Peyer's patch (tissue), 4 donors: ENCODE results near the gene GMEB2. TPM values are rescaled to one million over a fixed set of nuclear protein-coding genes. Genes with fewer than 3 reads are reported as not detected.

Experiments
- DNase-seq, 3 donors: peaks; one replicate each; pipeline ENCODE4 v3.0.0-alpha.2; 2017 to 2019
- H3K27ac ChIP-seq, 4 donors: fragments of 200-600 bp; sonication (generic); one replicate each; pipeline ENCODE4 v1.5.1; 2016 to 2019
- H3K27me3 ChIP-seq, 2 donors: fragments of 200-600 bp; sonication (generic); one replicate each; pipeline ENCODE4 v1.5.1; 2019
- H3K36me3 ChIP-seq, 3 donors: fragments of 200-600 bp; sonication (generic); one replicate each; pipeline ENCODE4 v1.5.1; 2016 to 2019
- H3K4me1 ChIP-seq, 4 donors: fragments of 200-600 bp; sonication (generic); one replicate each; pipeline ENCODE4 v1.5.1; 2016 to 2019
- H3K4me3 ChIP-seq, 4 donors: fragments of 200-600 bp; sonication (generic); 1 replicate in 3 of 4; 2 replicates in 1 of 4; pipeline ENCODE4 v1.5.1; 2016 to 2019; ENCODE audit warnings: mild to moderate bottlenecking in 1 of 4
- H3K9me3 ChIP-seq, 4 donors: fragments of 200-600 bp; sonication (generic); one replicate each; pipeline ENCODE4 v1.5.1; 2016 to 2019; ENCODE audit warnings: mild to moderate bottlenecking in 1 of 4
- CTCF ChIP-seq, 6 experiments: fragments of 450-650 bp in 4 of 6; fragments of 200-600 bp in 2 of 6; sonication (generic) in 1 of 6; IDR thresholded peaks; one replicate each; pipeline ENCODE4 v1.5.1; 2017 to 2019; ENCODE audit warnings: antibody characterized with exemption in 6 of 6, mild to moderate bottlenecking in 3 of 6, moderate library complexity in 1 of 6
- POLR2A ChIP-seq, 2 donors: fragments of 450-650 bp; IDR thresholded peaks; one replicate each; pipeline ENCODE4 v1.5.1; 2017; ENCODE audit warnings: antibody characterized with exemption in 2 of 2, mild to moderate bottlenecking in 2 of 2, moderate library complexity in 2 of 2
- total RNA-seq, 4 donors: library from RNA; depleted of rRNA; stranded (reverse); fragments of >200 nt; gene quantifications; one replicate each; pipeline ENCODE4 v1.1.0, GENCODE V29; 2016

GMEB2 gene
- total RNA-seq, 4 donors from 2014 or later: 13.8 to 24.5 (median 17.1) TPM

- H3K27me3 ChIP-seq: no peaks in the 10 kb centered on the region
- no peak for DNase-seq
- no peak overlapping the region for H3K27ac ChIP-seq
- no peak for TF ChIP-seq POLR2A (IDR thresholded peaks at IDR 0.05)
- TF ChIP-seq CTCF (IDR thresholded peaks at IDR 0.05): no peak
- no peaks in the 10 kb centered on the region for H3K36me3 ChIP-seq
- H3K4me1 ChIP-seq: no peaks in the 10 kb centered on the region
- no peaks in the 10 kb centered on the region for H3K9me3 ChIP-seq
- H3K4me3 ChIP-seq: no peak overlapping the region
Measured at GRCh38 chr20:63582382-63583063, 44.4 kb downstream of the GMEB2 start.

DNA sequence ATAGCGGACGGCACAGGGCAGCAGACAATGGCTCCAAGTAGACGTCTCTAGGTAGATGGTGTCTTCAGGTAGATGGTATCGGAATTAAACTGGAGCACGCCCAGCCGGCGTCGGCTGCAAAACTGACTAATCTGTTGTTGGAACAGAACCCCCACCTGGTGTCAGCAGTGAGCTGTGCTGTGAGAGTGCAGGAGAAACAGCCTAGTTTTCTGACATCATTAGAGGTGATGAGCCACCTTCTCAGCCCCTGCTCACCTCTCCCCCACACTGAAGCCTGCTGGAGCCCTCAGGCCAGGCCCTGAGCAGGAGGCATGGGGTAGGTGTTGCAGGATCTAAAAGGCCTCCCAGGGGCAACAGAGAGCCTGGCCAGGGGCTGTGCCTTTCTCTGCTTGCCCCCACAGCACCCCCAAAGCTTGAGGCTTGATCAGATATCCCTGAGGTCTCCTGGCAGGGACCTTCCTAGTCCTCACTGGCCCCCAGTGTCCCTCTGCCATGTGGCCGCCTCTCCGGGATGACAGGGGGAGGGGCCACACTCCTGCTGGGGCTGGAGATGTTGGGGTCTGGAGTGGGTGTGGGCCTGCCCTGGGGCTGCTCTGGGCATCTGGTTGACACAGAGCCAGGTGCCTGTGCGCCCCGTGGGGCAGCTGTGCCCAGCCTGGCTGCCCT is 46.0 kb downstream of the GMEB2 start:
- no peaks in the 10 kb centered on the region for H3K27me3 ChIP-seq
- peak in 2 of 3 donors; percentile 67 to 80 for DNase-seq
- no peak overlapping the region for H3K27ac ChIP-seq
- no peaks in the 10 kb centered on the region for H3K36me3 ChIP-seq
- H3K4me1 ChIP-seq: no peaks in the 10 kb centered on the region
- no peak overlapping the region for H3K4me3 ChIP-seq
- H3K9me3 ChIP-seq: no peaks in the 10 kb centered on the region
- TF ChIP-seq POLR2A (IDR thresholded peaks at IDR 0.05) (no peak), CTCF (IDR thresholded peaks at IDR 0.05) (peak in 5 of 6 experiments; percentile 13 to 44 (median 41))

DNA sequence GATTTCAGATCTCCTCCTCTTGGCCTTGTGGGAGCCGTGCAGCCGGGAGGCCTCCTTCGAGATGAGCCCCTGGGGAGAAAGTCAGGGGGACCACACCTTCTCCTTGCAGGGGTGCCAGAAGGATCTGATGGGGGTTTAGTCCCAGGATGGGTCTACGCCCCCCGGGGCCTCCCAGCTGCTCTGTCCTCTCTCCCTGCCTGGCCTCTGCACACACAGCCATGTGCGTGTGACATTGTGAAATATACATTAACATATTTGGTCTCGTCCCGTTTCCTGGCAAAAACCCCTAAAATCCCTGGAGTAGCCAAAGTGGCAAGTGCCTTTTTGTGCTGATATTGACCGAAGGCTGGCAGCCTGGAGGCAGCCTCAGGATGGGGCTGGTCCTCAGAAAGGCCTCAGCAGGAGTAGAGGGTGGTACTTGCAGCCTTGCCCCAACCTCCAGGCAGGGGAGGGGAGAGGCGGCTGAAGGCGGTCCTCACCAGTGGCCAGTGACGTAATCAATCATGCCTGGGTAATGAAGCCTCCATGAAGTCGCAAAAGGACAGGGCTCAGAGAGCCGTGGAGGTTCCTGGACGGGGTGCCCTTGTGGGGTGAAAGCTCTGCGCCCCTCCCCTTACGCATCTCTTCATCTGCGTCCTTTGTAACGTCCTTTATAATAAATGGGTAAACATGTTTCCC is 47.7 kb downstream of the GMEB2 start:
- Histone ChIP-seq H3K27me3 (no peaks in the 10 kb centered on the region), H3K4me3 (no peak overlapping the region), H3K27ac (no peak overlapping the region), H3K4me1 (peaks cover 0 to 6% (median 0%) of the 10 kb centered on the region in 4 donors), H3K36me3 (no peaks in the 10 kb centered on the region), H3K9me3 (no peaks in the 10 kb centered on the region)
- TF ChIP-seq CTCF (IDR thresholded peaks at IDR 0.05): no peak
- no peak for TF ChIP-seq POLR2A (IDR thresholded peaks at IDR 0.05)
- DNase-seq: no peak

DNA sequence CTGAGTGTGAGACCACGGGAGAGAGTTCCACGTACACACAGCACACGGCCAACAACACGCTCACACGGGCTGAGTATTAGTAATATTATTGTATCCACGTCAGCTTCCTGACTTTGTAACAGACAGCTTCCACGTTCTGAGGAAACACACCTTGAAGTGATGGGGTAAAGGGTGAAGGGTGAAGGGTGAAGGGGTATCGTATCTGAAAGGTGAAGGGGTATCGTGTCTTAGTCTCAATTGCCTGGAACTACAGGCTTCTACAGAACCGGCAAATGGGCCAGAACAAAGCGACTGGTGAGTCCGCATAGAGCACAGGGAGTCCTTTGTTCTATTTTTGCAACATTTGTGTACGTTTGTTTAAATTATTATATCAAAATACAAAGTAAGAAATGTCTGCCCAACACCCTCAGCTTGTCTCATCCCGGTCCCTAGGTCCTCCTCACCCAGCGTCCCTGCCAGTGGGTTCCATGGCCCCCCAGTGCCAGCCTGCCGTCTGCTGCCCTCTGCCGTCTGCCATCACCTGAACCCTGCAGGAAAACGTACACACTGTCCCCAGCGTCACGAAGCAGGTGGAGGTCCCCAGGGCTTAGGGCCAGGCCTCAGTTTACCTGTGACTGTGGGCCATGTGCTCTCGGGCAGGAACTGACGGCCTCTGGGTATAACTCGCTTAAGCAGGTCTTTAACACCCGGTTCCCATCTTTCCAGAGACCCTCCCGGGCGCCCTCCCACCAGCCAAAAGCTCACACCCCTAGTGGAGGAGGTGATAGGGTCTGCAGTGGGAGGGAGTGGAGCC is 48.5 kb downstream of the GMEB2 start:
- H3K27me3 ChIP-seq: no peaks in the 10 kb centered on the region
- no peak overlapping the region for H3K27ac ChIP-seq
- DNase-seq: no peak
- H3K4me3 ChIP-seq: no peak overlapping the region
- no peaks in the 10 kb centered on the region for H3K36me3 ChIP-seq
- peaks cover 0 to 7% (median 2%) of the 10 kb centered on the region in 4 donors for H3K4me1 ChIP-seq
- TF ChIP-seq CTCF (IDR thresholded peaks at IDR 0.05) (peak in 3 of 6 experiments; percentile 27 to 31 (median 29)), POLR2A (IDR thresholded peaks at IDR 0.05) (no peak)
- H3K9me3 ChIP-seq: no peaks in the 10 kb centered on the region

DNA sequence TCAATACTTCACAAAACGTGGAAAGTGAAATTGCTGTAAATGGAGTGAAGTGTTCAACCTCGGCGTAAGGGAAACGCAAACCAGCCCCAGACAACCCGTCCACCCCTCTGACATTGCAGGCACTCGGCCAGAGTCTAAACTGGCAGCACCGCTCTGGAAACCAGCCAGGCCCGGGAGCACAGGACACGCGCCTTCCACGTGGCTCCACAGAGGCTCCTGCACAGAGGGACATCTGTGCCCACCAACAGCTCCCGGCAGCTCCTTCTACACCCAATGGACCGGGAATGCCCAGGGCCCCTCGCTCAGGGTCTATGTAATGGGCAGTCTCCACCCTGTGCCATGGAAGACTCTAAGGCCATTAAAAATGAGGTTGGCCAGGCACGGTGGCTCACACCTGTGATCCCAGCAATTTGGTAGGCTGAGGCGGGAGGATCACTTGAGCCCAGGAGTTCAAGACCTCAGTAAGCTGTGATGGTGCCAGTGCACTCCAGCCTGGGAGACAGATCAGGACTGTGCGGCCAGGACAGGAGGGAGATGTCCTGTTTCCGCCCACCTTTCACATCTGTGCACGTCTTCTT is 49.5 kb downstream of the GMEB2 start:
- Histone ChIP-seq H3K27ac (no peak overlapping the region), H3K27me3 (no peaks in the 10 kb centered on the region), H3K4me3 (no peak overlapping the region), H3K9me3 (no peaks in the 10 kb centered on the region), H3K36me3 (peaks cover 0 to 2% (median 0%) of the 10 kb centered on the region in 3 donors), H3K4me1 (peaks cover 3 to 12% (median 9%) of the 10 kb centered on the region in 4 donors)
- peak in 1 of 3 donors; percentile 78 for DNase-seq
- TF ChIP-seq CTCF (IDR thresholded peaks at IDR 0.05) (no peak), POLR2A (IDR thresholded peaks at IDR 0.05) (no peak)
